Activated T-helper 1 cell treated with Interleukin-2 at 50 U/mL for 16 hours (primary cell): Measurements from ENCODE around the gene VWA8.
"Not testable (repeated sequence)": the region's sequence is repeated elsewhere in the genome, so short reads cannot be mapped to it uniquely, and the experiment has no call there.

ENCODE experiments used
- DNase-seq: peaks from one replicate; pipeline ENCODE4 v3.0.0-alpha.2; 2020; ENCODE audit warnings: low read depth

Gene VWA8

DNA sequence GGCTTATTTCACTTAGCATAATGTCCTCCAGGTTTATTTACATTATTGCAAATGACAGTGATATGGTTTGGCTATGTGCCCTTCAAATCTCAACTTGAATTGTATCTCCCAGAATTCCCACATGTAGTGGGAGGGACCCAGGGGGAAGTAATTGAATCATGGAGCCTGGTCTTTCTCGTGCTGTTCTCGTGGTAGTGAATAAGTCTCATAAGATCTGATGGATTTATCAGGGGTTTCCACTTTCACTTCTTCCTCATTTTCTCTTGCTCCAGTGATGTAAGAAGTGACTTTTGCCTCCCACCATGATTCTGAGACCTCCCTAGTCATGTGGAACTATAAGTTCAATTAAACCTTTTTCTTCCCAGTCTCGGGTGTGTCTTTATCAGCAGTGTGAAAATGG is 109.6 kb downstream of the VWA8 start:
- no peak for DNase-seq

DNA sequence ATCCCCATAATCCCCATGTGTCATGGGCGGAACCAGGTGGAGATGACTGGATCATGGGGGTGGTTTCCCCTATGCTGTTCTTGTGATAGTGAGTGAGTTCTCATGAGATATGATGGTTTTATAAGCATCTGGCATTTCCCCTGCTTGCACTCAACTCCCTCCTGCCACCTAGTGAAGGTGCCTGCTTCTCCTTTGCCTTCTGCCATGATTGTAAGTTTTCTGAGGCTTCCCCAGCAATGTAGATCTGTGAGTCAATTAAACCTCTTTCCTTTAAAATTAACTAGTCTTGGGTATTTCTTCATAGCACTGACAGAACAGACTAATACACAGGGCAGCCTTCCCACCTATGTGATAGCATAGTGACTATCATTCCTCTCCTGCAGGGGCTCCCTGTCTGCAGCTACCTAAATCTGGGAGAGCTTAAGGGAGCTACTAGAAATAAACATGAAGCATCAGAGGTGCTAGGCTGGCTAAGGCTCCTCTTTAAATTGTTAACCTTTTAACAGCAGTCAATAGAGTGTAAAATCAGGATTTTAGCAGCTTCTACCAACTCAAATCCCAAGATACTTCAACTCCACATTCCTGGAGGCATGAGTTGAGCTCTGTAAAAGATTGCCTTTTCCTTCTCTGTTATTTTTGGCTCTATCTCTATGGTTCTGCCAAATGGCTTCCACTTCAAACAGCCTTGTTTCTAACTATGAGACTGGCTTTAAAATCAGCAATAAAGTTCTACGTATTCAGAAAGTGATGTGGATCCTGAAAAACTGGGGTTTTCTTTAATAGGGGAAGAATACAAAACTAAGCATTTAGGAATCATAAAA is 112.3 kb downstream of the VWA8 start:
- DNase-seq = no peak

DNA sequence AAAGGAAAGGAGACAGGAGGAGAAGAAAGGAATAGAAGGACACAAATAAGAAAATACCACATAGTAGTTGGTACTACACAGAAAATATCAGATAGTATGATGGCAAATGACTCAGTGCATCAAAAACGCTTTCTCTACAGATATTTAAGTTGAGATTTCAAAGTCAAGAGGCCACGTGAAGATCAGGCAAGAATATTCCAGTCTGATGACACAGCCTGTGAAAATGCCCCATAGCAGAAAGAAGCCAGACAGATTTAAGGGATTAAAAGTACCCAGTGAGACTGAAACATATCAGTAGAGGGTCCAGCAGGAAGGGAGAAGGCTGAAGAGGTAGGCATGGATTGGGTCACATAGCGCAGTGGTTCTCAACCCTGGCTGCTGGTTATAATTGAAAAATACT is 113.7 kb downstream of the VWA8 start:
- DNase-seq = no peak

DNA sequence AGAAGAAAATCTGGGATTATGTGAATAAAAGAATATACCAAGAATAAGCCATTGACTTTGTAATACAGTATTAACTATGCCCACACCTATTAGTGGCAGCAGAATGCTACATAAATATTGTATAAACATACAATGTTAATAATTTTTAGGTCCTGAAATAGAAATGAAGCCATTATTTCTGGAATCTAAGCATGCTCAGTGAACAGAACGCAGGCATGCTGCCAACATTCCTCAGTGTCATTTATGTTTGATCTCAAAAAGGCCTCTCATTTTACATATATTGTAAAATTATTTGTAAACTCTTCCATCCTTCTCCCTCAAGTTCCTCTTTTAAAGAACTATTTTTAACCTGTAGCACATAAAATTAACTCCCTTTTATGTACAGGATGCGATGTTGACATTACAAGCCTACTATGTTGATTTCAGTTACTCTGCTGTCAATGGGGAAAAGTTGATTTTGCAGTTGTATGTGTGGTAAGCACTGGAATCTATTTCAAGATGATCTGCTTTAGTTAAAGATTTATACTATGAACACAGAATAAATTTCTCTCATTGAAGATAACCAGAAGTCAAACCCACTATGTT is 118.8 kb downstream of the VWA8 start:
- no peak for DNase-seq

DNA sequence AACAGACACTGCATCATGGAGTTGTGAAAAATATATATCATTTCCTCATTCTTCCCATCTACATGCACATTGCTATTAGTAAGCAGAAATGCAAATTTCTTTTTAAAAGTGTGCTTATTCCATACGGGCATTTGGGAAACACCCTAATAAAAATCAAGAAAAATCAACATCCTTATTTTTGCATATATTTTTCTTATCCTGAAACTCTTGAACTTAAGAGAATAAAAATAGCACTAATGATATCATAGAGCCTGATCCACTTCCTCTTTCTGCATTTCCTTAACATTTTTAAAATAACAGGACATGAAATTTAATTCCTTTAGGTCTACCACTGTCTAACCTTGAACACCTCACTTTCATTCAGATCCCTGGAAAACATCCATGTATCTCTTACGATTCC is 123.3 kb downstream of the VWA8 start:
- DNase-seq = no peak

DNA sequence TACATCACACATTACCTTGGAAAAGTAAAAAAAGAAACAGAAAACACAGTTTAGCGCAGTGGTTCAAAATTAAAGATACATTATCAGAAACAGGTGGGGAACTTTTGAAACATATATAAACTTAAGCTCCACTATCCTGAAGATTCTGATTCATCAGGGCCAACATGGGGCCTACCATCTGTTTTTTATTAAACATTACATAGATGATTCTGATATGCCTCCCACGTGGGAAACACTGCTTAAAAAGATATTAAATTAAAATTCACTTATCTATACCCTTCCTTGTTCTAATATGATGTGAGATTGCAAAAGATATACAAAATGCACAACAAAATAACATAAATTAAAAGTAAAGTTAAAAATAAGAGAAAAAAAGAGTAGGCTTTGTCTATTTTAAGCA is 125.0 kb downstream of the VWA8 start:
- DNase-seq = no peak

DNA sequence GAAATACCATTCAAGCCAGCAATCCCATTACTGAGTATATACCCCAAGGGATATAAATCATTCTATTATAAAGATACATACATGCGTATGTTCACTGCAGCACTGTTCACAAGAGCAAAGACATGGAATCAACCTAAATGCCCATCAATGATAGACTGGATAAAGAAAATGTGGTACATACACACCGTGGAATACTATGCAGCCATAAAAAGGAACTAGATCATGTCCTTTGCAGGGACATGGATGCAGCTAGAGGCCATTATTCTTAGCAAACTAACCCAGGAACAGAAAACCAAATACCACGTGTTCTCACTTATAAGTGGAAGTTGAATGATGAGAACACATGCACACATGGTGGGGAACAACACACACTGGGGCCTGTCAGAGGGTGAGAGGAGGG is 126.2 kb downstream of the VWA8 start:
- DNase-seq = not testable (repeated sequence)

DNA sequence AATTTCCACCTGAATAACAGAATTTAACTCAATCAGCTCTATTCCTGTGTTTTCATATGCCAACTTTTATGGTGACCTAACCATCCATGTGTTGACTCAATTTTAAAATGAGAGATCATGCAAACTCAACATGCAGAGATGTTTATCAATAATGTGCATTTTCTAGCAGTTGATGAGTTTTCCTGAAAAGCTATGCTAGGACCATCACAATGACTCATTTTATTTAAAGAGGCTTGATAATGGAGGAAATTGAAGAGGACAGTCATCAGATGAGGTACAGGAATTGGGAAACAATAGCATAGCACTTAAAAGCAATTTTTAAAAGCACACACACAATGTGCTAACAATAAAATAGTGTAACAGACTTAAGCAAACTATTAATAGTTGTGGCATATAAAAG is 127.1 kb downstream of the VWA8 start:
- DNase-seq = no peak

DNA sequence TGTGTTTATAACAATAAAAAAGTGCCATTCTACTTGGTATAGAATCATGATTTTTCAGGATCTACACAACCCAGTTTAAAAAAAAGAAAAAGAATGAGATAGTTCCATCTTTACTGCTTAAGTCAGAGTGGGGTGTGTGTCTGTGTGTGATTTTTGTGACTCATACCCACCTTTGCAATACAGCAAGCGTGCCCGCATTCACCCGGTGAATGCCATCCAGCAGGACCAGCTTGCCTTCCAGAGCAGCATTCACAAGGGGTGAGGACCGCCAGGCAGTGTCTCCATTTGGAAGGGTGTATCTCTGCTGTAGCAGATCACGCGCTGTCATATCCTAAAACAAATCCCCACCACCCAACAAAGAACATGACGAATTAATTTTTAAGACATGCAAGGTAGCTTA is 127.7 kb downstream of the VWA8 start:
- DNase-seq = no peak

DNA sequence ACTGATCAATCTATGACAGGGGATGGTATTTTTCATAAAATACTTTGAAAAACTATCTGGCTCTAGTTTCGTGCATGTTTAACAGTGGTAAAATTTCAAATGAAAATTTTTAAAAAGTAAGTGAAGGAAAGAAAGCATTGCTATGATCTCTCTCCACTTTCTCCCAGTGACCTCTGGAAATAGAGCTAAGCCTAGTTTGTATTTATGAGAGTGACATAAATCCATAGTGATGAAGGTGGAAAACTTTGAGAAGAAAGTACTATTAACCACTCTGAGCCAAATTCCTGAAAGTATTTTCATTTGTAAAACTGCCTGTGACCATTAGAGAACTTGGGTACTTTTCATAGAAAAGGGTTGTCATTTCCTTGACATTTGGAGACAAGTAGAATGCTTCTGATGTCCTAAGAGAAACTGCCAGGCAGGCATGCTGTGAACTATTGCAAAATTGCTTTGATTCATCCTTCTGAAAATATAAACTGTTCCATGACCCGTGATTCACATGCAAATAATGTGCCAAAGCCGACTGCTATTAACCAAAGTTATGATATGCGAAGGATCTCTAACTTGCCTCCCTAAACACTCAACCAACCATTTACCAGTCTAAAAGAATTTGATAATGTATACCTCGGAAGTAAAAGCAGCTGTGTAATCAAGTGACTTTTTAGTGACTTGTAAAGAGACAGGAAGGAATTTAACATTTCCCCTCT is 133.2 kb downstream of the VWA8 start:
- DNase-seq = no peak

DNA sequence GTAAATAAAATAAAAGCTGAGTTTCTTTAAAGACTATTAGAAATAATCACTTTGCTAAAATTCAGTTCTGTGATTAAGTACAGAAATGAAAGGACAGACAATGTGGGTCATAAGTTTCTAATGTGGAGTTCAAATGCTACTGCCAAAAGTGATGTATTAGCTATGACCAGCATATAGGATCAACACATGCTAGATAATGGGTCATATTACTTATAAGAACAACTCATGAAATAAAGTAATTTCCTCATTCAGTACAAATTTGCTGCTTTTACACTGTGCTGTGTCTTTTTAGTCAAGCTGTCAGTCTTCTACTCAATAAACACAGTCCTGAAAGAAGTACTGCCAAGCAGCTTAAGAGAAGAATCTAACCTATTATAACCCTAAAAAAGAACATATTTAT is 135.2 kb downstream of the VWA8 start:
- DNase-seq = no peak

DNA sequence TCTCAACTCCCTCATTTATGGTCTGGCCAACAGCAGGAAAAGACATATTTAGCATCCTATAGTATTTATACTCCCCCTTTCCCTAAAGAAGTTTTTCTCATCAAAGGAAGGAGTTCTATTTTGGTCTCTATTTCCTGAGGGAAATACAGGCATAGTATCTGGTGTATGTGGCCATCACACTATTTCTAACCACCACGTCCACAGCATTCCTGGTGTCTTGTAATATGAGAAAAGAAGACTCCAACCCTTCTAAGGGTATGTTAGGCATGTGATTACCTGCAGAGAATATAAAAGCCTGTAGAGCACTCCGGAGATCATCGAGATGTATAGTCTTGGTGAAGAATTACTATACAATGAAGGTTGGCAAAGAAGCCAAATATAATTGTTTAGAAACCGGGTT is 137.4 kb downstream of the VWA8 start:
- DNase-seq = no peak

DNA sequence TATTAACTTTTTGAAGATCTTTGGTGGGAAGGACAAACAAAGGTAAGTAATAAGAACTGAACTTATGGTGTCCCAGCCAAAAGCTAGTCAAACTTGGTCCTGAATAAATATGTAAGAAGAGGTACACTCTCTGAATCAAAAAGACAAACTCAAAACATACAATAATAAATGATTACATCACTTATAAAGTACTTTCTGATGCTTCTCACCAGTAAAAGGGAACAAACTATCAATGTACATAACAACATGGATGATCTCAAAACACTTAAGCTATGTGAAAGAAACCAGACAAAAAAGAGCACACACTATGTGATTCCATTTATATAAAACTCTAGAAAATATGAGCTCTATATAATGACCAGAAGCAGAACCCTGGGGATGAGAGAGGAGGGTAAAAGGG is 138.3 kb downstream of the VWA8 start:
- no peak for DNase-seq

DNA sequence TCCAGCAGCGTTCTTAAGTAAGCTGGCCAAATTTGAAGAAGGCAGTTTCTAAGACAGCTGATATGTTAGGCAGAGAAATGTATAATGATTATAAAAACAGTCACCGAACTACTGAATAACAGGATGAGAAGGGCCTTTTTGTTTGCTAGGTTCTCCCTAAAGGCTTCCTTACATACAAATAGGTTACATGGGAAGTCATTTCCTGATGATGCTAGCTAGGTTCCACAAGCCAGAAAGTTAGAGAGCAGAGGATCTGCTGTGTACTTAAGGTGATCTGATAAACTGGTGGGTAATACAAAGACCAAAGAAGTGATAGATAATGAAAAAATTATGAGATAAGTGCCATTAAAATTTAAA is 139.7 kb downstream of the VWA8 start:
- DNase-seq = no peak

DNA sequence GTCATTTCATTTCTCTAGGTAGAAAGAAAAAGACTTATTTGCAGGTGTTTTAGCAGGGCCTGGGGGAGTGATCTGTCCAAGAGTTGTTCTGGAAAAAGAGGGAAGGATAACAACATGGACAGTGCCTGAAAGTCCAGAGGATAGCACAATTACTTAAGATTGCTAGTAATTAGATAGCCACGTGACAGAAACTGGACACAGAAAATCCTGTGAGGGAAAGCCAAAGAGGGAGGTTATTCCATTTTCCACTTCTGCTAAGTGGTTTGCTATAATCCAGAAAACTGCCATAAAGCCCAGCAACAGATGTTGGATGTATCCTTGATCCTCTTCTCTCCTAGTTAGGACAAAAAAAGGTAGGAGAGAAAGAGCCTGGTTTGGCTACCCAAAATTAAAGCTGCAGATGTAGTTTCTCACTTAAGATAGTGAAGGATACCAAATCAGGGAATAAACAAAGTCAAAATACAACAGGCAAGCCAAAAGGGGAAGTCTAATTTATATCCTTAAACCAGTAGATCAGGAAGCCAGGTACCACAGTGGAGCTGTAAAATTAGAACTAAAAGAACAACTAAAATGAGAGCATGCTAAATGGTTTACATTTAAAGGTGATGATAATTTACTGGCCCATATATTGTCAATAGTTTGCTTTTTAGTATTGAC is 140.2 kb downstream of the VWA8 start:
- DNase-seq = no peak

DNA sequence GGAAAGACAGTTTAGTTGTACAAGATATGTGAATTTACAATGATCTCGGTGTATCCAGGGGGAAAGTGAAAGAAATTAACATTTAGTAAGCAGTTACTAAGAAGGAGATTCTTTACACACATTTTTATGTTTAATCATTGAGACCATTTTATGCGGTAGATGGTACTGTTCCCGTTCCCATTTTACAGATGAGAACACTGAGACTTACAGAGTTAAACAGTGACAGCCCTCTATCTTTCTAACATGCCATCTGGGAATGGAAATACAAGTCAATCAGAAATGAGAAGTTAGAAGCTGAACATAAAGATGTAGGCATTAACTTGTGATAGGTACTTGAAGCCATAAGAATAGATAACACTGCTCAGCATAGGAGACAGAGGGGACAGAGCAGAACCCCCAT is 144.9 kb downstream of the VWA8 start:
- DNase-seq = no peak

DNA sequence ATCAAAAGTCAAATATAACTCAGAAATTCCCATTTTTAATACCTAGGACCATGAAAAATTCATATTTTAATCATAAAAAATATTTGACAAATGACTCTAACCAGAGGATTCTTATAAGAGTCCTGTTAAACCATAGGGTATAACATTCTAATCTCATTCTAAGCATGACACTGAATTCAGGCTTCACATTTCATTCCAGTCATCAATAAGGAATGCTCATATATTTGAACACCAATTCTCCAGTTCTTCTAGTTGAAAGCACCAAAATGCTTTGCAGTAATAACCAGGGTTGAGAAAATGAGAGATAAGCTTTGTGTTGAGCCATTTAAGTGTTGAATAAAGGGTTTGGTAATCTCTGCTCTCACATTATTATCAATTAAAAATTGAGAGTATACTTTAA is 147.5 kb downstream of the VWA8 start:
- no peak for DNase-seq

DNA sequence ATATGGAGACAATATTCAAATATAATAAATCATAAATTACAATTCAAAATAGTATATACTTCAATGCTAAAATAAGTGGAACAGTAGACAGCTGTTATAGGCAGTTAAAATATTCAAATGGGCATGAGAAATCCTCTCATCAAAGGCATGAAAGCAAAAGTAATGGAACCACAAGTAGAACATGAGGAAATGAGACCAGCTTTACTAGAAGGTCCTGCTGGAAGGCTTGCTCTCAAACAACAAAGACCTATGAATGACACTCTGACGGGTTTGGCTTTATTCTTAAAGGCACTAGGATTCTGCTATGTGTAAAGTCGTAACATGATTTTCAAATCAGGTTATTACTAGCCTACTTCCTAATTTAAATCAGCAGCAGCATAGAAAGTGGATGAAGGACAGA is 148.1 kb downstream of the VWA8 start:
- DNase-seq = no peak

DNA sequence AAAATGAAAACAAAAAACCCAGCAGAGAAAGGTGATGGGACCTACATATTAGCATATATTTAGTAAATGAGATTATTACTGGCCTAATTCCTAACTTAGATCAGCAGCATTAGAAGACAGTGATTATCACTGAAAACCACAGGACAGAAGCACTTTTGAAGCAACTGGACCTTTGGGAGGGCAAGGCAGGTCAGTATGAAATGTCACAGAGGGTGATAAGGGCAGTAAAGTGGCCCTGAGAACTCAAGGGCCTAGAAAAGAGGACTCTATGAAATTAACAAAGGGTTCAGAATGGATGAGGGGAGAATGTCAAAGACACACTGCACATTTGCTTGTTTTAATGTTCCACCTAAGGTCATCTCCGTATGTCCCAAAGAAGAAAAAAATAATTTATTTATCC is 148.7 kb downstream of the VWA8 start:
- DNase-seq = no peak

DNA sequence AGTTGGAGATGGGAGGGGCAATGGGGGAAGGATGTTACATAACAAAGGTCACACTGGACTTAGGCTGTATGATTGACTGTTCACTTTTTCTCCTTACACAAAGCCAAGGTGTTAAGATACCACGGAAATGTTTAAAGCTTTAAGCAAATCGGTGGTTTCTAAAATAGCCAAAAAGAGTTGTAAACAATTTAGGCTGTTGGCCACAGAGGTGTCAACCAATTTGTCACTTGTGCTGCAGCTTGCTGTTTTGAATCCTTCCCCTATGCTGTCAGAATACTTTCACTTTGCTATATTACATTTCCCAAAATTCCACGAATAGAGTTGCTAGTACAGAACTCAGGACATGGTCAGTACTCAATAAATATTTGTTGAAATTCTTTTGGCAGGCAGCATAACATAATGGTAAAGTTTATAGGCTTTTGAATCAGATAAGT is 149.3 kb downstream of the VWA8 start:
- no peak for DNase-seq

DNA sequence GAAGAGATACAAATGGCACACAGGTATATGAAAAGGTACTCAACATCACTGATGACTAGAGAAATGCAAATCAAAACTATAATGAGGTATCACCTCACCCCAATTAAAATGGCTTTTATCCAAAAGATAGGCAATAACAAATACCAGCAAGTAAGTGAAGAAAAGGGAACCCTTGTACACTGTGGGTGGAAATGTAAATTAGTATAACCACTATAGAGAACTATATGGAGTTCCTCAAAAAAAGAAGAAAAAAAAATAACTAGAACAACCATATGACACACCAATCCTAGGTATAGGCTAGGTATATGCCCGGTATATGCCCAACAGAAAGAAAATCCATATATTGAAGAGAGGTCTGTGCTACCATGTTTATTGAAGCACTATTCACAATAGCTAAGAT is 150.9 kb downstream of the VWA8 start:
- DNase-seq = no peak

DNA sequence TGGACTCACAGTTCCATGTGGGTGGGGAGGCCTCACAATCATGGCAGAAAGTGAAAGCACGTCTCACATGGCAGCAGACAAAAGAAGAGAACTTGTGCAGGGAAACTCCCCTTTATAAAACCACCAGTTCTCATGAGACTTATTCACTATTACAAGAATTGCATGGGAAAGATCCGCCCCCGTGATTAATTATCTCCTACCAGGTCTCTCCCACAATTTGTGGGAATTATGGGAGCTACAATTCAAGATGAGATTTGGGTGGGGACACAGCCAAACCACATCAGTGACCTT is 157.5 kb downstream of the VWA8 start:
- not testable (repeated sequence) for DNase-seq
